Liver (tissue), 9 donors: ENCODE measurements around the gene FH. TPM values are rescaled to one million over a fixed set of nuclear protein-coding genes. Genes with fewer than 3 reads are reported as not detected.

Experiments used
- DNase-seq: peaks from one replicate; pipeline ENCODE4 v3.0.0-alpha.2; 2017; ENCODE audit warnings: low spot score
- H3K27ac ChIP-seq, 2 donors: one replicate each; pipeline ENCODE4 v1.7.0; 2013; ENCODE audit warnings: inconsistent platforms in 2 of 2, low read length in 2 of 2, control low read depth in 1 of 2, low read depth in 1 of 2, mild to moderate bottlenecking in 1 of 2
- H3K27me3 ChIP-seq, 4 donors: one replicate each; pipeline versions ENCODE4 v1.6.1 to v1.7.0; 2013; ENCODE audit warnings: low read length in 3 of 4, inconsistent platforms in 1 of 4, mild to moderate bottlenecking in 1 of 4, moderate library complexity in 1 of 4; ENCODE audit not compliant: control insufficient read depth in 4 of 4, insufficient read depth in 4 of 4
- H3K36me3 ChIP-seq, 4 donors: one replicate each; pipeline versions ENCODE4 v1.6.1 to v1.7.0; 2013; ENCODE audit warnings: low read length in 3 of 4, mild to moderate bottlenecking in 3 of 4, low read depth in 1 of 4, moderate library complexity in 1 of 4; ENCODE audit not compliant: control insufficient read depth in 4 of 4, insufficient read depth in 3 of 4
- H3K4me1 ChIP-seq, 4 donors: one replicate each; pipeline versions ENCODE4 v1.6.1 to v1.7.0; 2013; ENCODE audit warnings: low read length in 3 of 4, mild to moderate bottlenecking in 3 of 4, moderate library complexity in 1 of 4; ENCODE audit not compliant: control insufficient read depth in 4 of 4, insufficient read depth in 4 of 4
- H3K4me3 ChIP-seq, 3 donors: one replicate each; pipeline versions ENCODE4 v1.6.1 to v1.7.0; 2013; ENCODE audit warnings: low read length in 3 of 3, control low read depth in 1 of 3, low read depth in 1 of 3, mild to moderate bottlenecking in 1 of 3
- H3K9ac ChIP-seq, 2 donors: one replicate each; pipeline ENCODE4 v1.7.0; 2013; ENCODE audit warnings: low read length in 2 of 2, mild to moderate bottlenecking in 2 of 2, moderate library complexity in 2 of 2, control low read depth in 1 of 2, low read depth in 1 of 2
- H3K9me3 ChIP-seq, 4 donors: one replicate each; pipeline versions ENCODE4 v1.6.1 to v1.7.0; 2013; ENCODE audit warnings: low read length in 3 of 4; ENCODE audit not compliant: control insufficient read depth in 4 of 4
- ATF3 ChIP-seq: IDR thresholded peaks from 2 replicates; pipeline ENCODE4 v1.6.1; 2016; ENCODE audit warnings: antibody characterized with exemption
- CTCF ChIP-seq: fragments of 150-350 bp; IDR thresholded peaks from 2 replicates; pipeline ENCODE4 v1.5.1; 2017; ENCODE audit warnings: improper control_type of control experiment, low read depth, low read length; ENCODE audit not compliant: missing input control
- EGR1 ChIP-seq, 2 donors: IDR thresholded peaks; 2 replicates each; pipeline ENCODE4 v1.6.1; 2016 to 2018; ENCODE audit warnings: antibody characterized with exemption in 2 of 2, low read depth in 2 of 2
- FOXA1 ChIP-seq: IDR thresholded peaks from 2 replicates; pipeline ENCODE4 v1.6.1; 2016; ENCODE audit warnings: antibody characterized with exemption
- FOXA2 ChIP-seq: IDR thresholded peaks from 2 replicates; pipeline ENCODE4 v1.6.1; 2016; ENCODE audit warnings: antibody characterized with exemption
- GABPA ChIP-seq, 2 donors: IDR thresholded peaks in 1 of 2; conservative IDR thresholded peaks in 1 of 2; 2 replicates each; pipeline ENCODE4 v1.6.1; 2016; ENCODE audit warnings: antibody characterized with exemption in 2 of 2, mild to moderate bottlenecking in 1 of 2, moderate library complexity in 1 of 2
- HNF4A ChIP-seq, 2 donors: conservative IDR thresholded peaks; 2 replicates each; pipeline ENCODE4 v1.6.1; 2016; ENCODE audit warnings: antibody characterized with exemption in 2 of 2, mild to moderate bottlenecking in 2 of 2
- JUND ChIP-seq, 2 donors: IDR thresholded peaks; 2 replicates each; pipeline ENCODE4 v1.6.1; 2016; ENCODE audit warnings: antibody characterized with exemption in 2 of 2
- MAX ChIP-seq: IDR thresholded peaks from 2 replicates; pipeline ENCODE4 v1.6.1; 2016; ENCODE audit warnings: antibody characterized with exemption
- NR2F2 ChIP-seq: IDR thresholded peaks from 2 replicates; pipeline ENCODE4 v1.6.1; 2016; ENCODE audit warnings: antibody characterized with exemption
- RAD21 ChIP-seq, 2 donors: IDR thresholded peaks; 2 replicates each; pipeline ENCODE4 v1.6.1; 2016; ENCODE audit warnings: antibody characterized with exemption in 2 of 2, mild to moderate bottlenecking in 2 of 2
- REST ChIP-seq: IDR thresholded peaks from 2 replicates; pipeline ENCODE4 v1.6.1; 2016; ENCODE audit warnings: antibody characterized with exemption, mild to moderate bottlenecking
- SP1 ChIP-seq: IDR thresholded peaks from 2 replicates; pipeline ENCODE4 v1.6.1; 2018; ENCODE audit warnings: antibody characterized with exemption, mild to moderate bottlenecking
- TAF1 ChIP-seq: conservative IDR thresholded peaks from 2 replicates; pipeline ENCODE4 v1.6.1; 2016; ENCODE audit warnings: antibody characterized with exemption, mild to moderate bottlenecking
- ZBTB33 ChIP-seq: IDR thresholded peaks from 2 replicates; pipeline ENCODE4 v1.6.1; 2016; ENCODE audit warnings: antibody characterized with exemption
- WGBS: extraction: QIAGEN DNeasy Blood & Tissue Kit; methylation state at CpG from one replicate; pipeline ENCODE4 v1.1.7; 2013; 5-methylcytosine and 5-hydroxymethylcytosine counted together
- polyA plus RNA-seq, 2 donors: library from polyadenylated mRNA; stranded (reverse) in 1 of 2; unstranded in 1 of 2; fragments of 200-250 nt in 1 of 2; fragments of >200 nt in 1 of 2; fragmentation: Nextera tagmentation in 1 of 2; extraction: Ambion mirVana in 1 of 2; gene quantifications; one replicate each; pipeline versions ENCODE4 v1.2.1 to v1.2.3, GENCODE V29; 2013 to 2015
- total RNA-seq, 2 donors: library from RNA; depleted of rRNA; stranded (reverse); fragments of >200 nt; gene quantifications; one replicate each; pipeline ENCODE4 v1.2.3, GENCODE V29; 2014
- donor health status: healthy.
- donor health status: healthy.
- donor health status: healthy.
- donor health status: healthy.
- donor health status: healthy.

The FH gene
- total and polyA plus RNA-seq, 4 donors = 68.3 to 145 (median 120) TPM

- H3K27ac ChIP-seq = no peak overlapping the region
- no peak for DNase-seq
- no peaks in the 10 kb centered on the region for H3K4me1 ChIP-seq
- H3K4me3 ChIP-seq = no peak overlapping the region
- H3K27me3 ChIP-seq = no peaks in the 10 kb centered on the region
- H3K9me3 ChIP-seq = no peaks in the 10 kb centered on the region
- 90% methylated on average over 8 of the region's 8 CpGs for WGBS
- TF ChIP-seq FOXA2 (no peak), ATF3 (no peak), TAF1 (no peak), RAD21 (IDR thresholded peaks at IDR 0.05) (no peak), HNF4A (conservative IDR thresholded peaks at IDR 0.05) (no peak), REST (no peak), CTCF (no peak), EGR1 (IDR thresholded peaks at IDR 0.05; ENCODE audit: low read depth in 2 of 2) (no peak), MAX (no peak), JUND (IDR thresholded peaks at IDR 0.05) (no peak), NR2F2 (no peak), GABPA (IDR thresholded peaks at IDR 0.05 in 1 of 2, conservative IDR thresholded peaks at IDR 0.05 in 1 of 2) (no peak), ZBTB33 (no peak), FOXA1 (no peak), SP1 (no peak)
- no peaks in the 10 kb centered on the region for H3K36me3 ChIP-seq
- no peak overlapping the region for H3K9ac ChIP-seq
Observed at GRCh38 chr1:241465673-241466072, 53.9 kb downstream of the FH start.

GRCh38 chr1:241464985-241465384 is 54.6 kb downstream of the FH start:
- no peaks in the 10 kb centered on the region for H3K36me3 ChIP-seq
- WGBS = 86% methylated on average over 4 of the region's 4 CpGs
- no peak for DNase-seq
- no peak overlapping the region for H3K4me3 ChIP-seq
- H3K4me1 ChIP-seq = no peaks in the 10 kb centered on the region
- no peak overlapping the region for H3K27ac ChIP-seq
- no peaks in the 10 kb centered on the region for H3K27me3 ChIP-seq
- no peak overlapping the region for H3K9ac ChIP-seq
- no peaks in the 10 kb centered on the region for H3K9me3 ChIP-seq
- no peak for TF ChIP-seq MAX
- TF ChIP-seq FOXA2 = no peak
- TF ChIP-seq GABPA (IDR thresholded peaks at IDR 0.05 in 1 of 2, conservative IDR thresholded peaks at IDR 0.05 in 1 of 2) = no peak
- no peak for TF ChIP-seq TAF1
- no peak for TF ChIP-seq CTCF
- no peak for TF ChIP-seq REST
- TF ChIP-seq HNF4A (conservative IDR thresholded peaks at IDR 0.05) = no peak
